ENCODE data around the gene NUTM1. TPM values are rescaled to one million over a fixed set of nuclear protein-coding genes. Genes with fewer than 3 reads are reported as not detected.

Gene NUTM1
- total RNA-seq, 5 donors from 2014 or later (not counting 1 experiment from before 2014, with no cell fraction given), result not detected

DNA sequence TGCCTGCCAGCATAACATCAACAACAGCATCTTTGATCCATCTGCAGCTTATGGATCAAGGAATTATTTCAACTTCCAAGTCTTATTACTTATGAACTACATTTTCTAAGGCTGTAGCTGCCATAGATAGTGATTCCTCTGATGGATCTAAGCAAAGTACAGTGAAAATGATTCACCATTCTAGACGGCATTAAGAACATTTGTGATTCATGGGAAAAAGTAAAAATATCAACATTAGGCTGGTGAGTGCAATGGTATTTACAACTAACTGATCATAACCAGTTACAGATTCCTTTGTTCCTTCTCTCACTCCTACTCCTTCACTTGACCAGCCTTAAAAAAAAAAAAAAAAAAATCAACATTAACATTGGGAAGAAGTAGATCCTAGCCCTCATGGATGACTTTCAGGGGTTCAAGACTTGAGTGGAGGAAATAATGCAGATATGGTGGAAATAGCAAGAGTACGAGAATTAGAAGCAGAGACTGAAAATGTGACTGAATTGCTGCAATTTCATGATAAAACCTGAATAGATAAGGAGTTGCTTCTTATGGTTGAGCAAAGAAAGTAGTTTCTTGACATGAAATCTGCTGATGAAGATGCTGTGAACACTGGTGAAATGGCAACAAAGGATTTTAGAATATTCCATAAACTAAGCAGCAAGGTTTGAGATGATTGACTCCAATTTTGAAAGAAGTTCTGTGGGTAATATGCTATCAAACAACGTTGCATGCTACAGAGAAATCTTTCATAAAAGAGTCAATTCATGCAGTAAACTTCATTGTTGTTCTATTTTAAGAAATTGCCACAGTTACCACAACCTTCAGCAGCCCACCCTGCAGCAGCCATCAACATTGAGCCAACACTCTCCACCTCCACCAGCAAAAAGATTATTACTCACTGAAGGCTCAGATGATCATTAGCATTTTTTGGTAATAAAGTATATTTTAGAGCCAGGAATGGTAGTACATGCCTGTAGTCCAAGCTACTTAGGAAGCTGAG, 28.3 kb upstream of the NUTM1 start:
- H3K27ac ChIP-seq (ENCODE audit: low read length), result no peak overlapping the region
- peaks cover 13 to 23% of the 10 kb centered on the region in 2 experiments for H3K4me1 ChIP-seq (ENCODE audit: control insufficient read depth in 1 of 2, extremely low read depth in 1 of 2, insufficient read depth in 2 of 2, low read length in 2 of 2)
- peak overlapping the region; percentile 19 to 48 for H3K27ac Mint-ChIP-seq
- ChIA-PET CTCF (interaction anchor here in 1 of 2 donors (0.7 kb wide), 1 partner anchor 13 kb away, joined by 3 read pairs; no protein-coding TSS in a partner anchor), POLR2A (no interaction called here)
- ATAC-seq (replicated peaks in 1 of 4), result no peak
- H3K9me3 Mint-ChIP-seq, result no peaks in the 10 kb centered on the region
- no peaks in the 10 kb centered on the region for H3K9me3 ChIP-seq
- 100% methylated on average over 1 of the region's 3 CpGs for WGBS (ENCODE audit: insufficient coverage)
- no peaks in the 10 kb centered on the region for H3K27me3 Mint-ChIP-seq
- peaks cover 65 to 66% (median 66%) of the 10 kb centered on the region in 3 donors for H3K4me1 Mint-ChIP-seq
- H3K36me3 Mint-ChIP-seq, result peaks cover 26% of the 10 kb centered on the region
- H3K4me3 ChIP-seq (ENCODE audit: control insufficient read depth in 1 of 2, extremely low read depth in 1 of 2, low read length in 1 of 2), result no peak overlapping the region
- H3K36me3 ChIP-seq (ENCODE audit: control insufficient read depth in 2 of 2, extremely low read depth in 1 of 2, insufficient read depth in 1 of 2, low read length in 1 of 2), result peaks cover 0 to 11% of the 10 kb centered on the region in 2 donors
- H3K4me3 Mint-ChIP-seq, result peak overlapping the region in 2 of 3 donors; percentile 43 to 51
- no peak for DNase-seq
- no peaks in the 10 kb centered on the region for H3K27me3 ChIP-seq (replicated peaks in 1 of 2; ENCODE audit: control insufficient read depth in 2 of 2, extremely low read depth in 1 of 2, insufficient read depth in 2 of 2, low read length in 1 of 2)

DNA sequence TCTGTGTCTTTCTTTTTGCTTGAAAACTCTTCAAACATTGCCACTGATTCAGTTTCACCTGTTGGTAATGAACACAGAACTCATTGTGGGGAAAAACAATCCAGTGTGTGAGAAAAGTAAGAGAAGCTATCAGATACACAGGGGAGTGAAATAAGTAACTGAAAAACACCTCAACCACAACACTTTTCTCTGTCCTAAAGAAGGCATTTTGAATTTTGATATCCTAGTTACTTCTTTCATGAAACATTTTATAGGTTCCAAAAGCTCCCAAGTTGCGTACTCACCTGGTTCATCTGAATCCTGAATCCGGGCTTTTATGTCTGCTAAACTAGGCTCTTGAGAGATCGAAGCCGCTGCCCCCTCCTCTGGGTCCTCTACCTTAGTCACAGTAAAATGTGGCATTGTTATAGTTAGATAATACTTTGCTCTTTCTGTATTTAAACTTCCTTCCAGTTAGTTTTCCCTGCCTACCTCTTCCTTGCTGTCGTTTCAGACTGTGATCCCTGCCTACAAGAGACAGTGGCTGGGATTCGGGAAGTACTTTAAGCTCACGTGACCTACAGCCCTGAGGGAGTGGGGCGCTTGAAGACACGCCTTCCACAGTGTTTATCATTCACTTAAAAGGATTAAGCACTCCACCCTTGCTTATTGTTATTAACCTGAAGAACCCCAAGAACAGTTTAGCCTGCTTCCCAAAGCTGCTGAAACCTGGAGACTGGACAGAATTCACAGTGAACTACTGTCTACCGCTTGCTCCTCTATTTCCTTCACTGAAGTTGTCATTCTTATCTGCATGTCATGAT, 24.6 kb upstream of the NUTM1 start:
- peak overlapping the region; percentile 61 for H3K27ac ChIP-seq (ENCODE audit: low read length)
- peak overlapping the region; percentile 98 to 99 for H3K27ac Mint-ChIP-seq
- H3K9me3 Mint-ChIP-seq, result no peaks in the 10 kb centered on the region
- peak overlapping the region; percentile 58 to 82 for H3K4me3 ChIP-seq (ENCODE audit: control insufficient read depth in 1 of 2, extremely low read depth in 1 of 2, low read length in 1 of 2)
- peak overlapping the region; percentile 86 to 100 (median 97) for H3K4me3 Mint-ChIP-seq
- H3K36me3 Mint-ChIP-seq, result peaks cover 15% of the 10 kb centered on the region
- H3K4me1 ChIP-seq (ENCODE audit: control insufficient read depth in 1 of 2, extremely low read depth in 1 of 2, insufficient read depth in 2 of 2, low read length in 2 of 2), result peaks cover 13 to 23% of the 10 kb centered on the region in 2 experiments
- H3K4me1 Mint-ChIP-seq, result peaks cover 48 to 70% (median 61%) of the 10 kb centered on the region in 3 donors
- no peaks in the 10 kb centered on the region for H3K27me3 ChIP-seq (replicated peaks in 1 of 2; ENCODE audit: control insufficient read depth in 2 of 2, extremely low read depth in 1 of 2, insufficient read depth in 2 of 2, low read length in 1 of 2)
- H3K36me3 ChIP-seq (ENCODE audit: control insufficient read depth in 2 of 2, extremely low read depth in 1 of 2, insufficient read depth in 1 of 2, low read length in 1 of 2), result peaks cover 0 to 7% of the 10 kb centered on the region in 2 donors
- ChIA-PET CTCF (interaction anchor here in 1 of 2 donors (0.7 to 1.2 kb wide), 2 partner anchors 10 to 549 kb away, joined by 3 read pairs; no protein-coding TSS in a partner anchor), POLR2A (interaction anchor here (0.5 to 1.0 kb wide), 3 partner anchors 9 to 47 kb away, joined by 3 to 4 read pairs (median 3); no protein-coding TSS in a partner anchor)
- 9% methylated on average over 2 of the region's 10 CpGs for WGBS (ENCODE audit: insufficient coverage)
- DNase-seq (peak in 6 of 35 experiments; percentile 17 to 51 (median 32)), ATAC-seq (replicated peaks in 1 of 4) (peak; percentile 83 to 89 (median 84))
- no peaks in the 10 kb centered on the region for H3K27me3 Mint-ChIP-seq
- no peaks in the 10 kb centered on the region for H3K9me3 ChIP-seq

DNA sequence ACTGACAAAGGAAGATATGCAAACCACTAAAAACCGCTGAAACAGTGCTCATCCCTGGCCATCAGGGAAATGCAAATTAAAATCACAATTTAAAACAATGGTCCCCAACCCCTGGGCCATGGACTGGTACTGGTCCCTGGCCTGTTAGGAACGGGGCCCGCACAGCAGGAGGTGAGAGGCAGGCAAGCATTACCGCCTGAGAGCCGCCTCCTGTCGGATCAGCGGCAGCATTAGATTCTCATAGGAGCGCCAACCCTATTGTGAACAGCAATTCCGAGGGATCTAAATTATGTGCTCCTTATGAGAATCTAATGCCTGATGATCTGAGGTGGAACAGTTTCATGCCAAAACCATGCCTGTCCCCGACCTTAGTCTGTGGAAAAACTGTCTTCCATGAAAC, 19.9 kb upstream of the NUTM1 start:
- no peaks in the 10 kb centered on the region for H3K9me3 Mint-ChIP-seq
- Histone ChIP-seq H3K4me1 (ENCODE audit: control insufficient read depth in 1 of 2, extremely low read depth in 1 of 2, insufficient read depth in 2 of 2, low read length in 2 of 2) (peaks cover 14 to 22% of the 10 kb centered on the region in 2 experiments), H3K36me3 (ENCODE audit: control insufficient read depth in 2 of 2, extremely low read depth in 1 of 2, insufficient read depth in 1 of 2, low read length in 1 of 2) (no peaks in the 10 kb centered on the region), H3K4me3 (ENCODE audit: control insufficient read depth in 1 of 2, extremely low read depth in 1 of 2, low read length in 1 of 2) (no peak overlapping the region), H3K27ac (ENCODE audit: low read length) (no peak overlapping the region), H3K9me3 (no peaks in the 10 kb centered on the region), H3K27me3 (replicated peaks in 1 of 2; ENCODE audit: control insufficient read depth in 2 of 2, extremely low read depth in 1 of 2, insufficient read depth in 2 of 2, low read length in 1 of 2) (no peaks in the 10 kb centered on the region)
- H3K27ac Mint-ChIP-seq, result no peak overlapping the region
- DNase-seq (no peak), ATAC-seq (replicated peaks in 1 of 4) (no peak)
- H3K27me3 Mint-ChIP-seq, result no peaks in the 10 kb centered on the region
- ChIA-PET POLR2A (interaction anchor here in 1 of 2 donors (0.6 kb wide), 1 partner anchor 26 kb away, joined by 3 read pairs; no protein-coding TSS in a partner anchor), CTCF (no interaction called here)
- H3K36me3 Mint-ChIP-seq, result peaks cover 4% of the 10 kb centered on the region
- H3K4me3 Mint-ChIP-seq, result no peak overlapping the region
- 92% methylated on average over 9 of the region's 10 CpGs for WGBS (ENCODE audit: insufficient coverage)
- peaks cover 42 to 69% (median 64%) of the 10 kb centered on the region in 3 donors for H3K4me1 Mint-ChIP-seq

DNA sequence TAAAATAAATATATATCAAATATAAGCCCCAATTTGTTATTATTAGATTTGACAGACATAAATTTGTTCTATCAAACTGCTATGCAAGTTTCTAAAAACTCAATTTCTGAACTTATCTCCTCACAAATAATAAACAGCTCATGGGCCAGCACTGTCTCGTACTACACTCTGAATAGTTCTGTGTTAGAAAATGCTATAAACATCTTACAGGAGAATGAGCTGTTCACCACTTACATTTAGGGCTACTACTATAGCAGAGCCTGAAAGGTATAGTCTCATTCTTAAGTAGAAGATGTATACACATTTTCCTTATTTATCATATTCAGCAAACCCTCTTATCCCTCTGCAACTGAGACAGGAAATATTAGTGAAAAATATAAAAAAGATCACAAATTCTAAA, 18.2 kb upstream of the NUTM1 start:
- Mint-ChIP-seq H3K27me3 (no peaks in the 10 kb centered on the region), H3K27ac (peak overlapping the region; percentile 52 to 76), H3K36me3 (peaks cover 4% of the 10 kb centered on the region), H3K9me3 (no peaks in the 10 kb centered on the region), H3K4me1 (peaks cover 49 to 70% (median 63%) of the 10 kb centered on the region in 3 donors), H3K4me3 (no peak overlapping the region)
- H3K4me3 ChIP-seq (ENCODE audit: control insufficient read depth in 1 of 2, extremely low read depth in 1 of 2, low read length in 1 of 2), result no peak overlapping the region
- DNase-seq, result no peak
- H3K4me1 ChIP-seq (ENCODE audit: control insufficient read depth in 1 of 2, extremely low read depth in 1 of 2, insufficient read depth in 2 of 2, low read length in 2 of 2), result peaks cover 17 to 24% of the 10 kb centered on the region in 2 experiments
- WGBS (ENCODE audit: insufficient coverage), result no CpG with 5 or more reads among the region's 1 CpG
- H3K36me3 ChIP-seq (ENCODE audit: control insufficient read depth in 2 of 2, extremely low read depth in 1 of 2, insufficient read depth in 1 of 2, low read length in 1 of 2), result no peaks in the 10 kb centered on the region
- ChIA-PET POLR2A (interaction anchor here in 1 of 2 donors (0.6 kb wide), 1 partner anchor 287 kb away, joined by 3 read pairs; no protein-coding TSS in a partner anchor), CTCF (interaction anchor here (0.7 to 1.1 kb wide), 4 partner anchors 18 to 83 kb away, joined by 3 to 4 read pairs (median 4); partner anchors contain the start of genes LPCAT4 (in 1 of the 2), NOP10 (in 1 of the 2) and NUTM1 (in 1 of the 2))
- no peak for ATAC-seq (replicated peaks in 1 of 4)
- H3K27me3 ChIP-seq (replicated peaks in 1 of 2; ENCODE audit: control insufficient read depth in 2 of 2, extremely low read depth in 1 of 2, insufficient read depth in 2 of 2, low read length in 1 of 2), result no peaks in the 10 kb centered on the region
- no peak overlapping the region for H3K27ac ChIP-seq (ENCODE audit: low read length)
- H3K9me3 ChIP-seq, result no peaks in the 10 kb centered on the region

DNA sequence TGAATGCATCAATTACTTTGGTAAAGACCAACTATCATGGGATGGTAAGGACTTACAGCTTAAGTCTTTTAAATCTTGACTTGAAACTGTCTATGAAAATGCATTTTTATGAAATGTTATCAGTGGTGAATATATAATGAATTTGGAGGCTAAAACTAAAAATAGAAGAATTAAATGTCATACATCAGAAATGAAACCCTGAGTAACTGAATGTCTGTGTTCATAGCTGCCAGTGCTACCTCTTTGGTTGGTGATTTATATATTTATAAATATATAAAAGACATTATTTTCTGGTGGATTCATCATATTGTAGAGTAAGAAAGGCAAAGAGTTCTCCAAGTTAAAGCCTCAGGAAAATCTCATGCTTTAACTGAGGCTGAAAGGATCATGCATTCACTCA, 17.7 kb upstream of the NUTM1 start:
- no peak overlapping the region for H3K4me3 ChIP-seq (ENCODE audit: control insufficient read depth in 1 of 2, extremely low read depth in 1 of 2, low read length in 1 of 2)
- ChIA-PET CTCF (interaction anchor here (0.6 to 1.4 kb wide), 5 partner anchors 8 to 193 kb away, joined by 3 to 8 read pairs (median 4); partner anchors contain the start of genes LPCAT4 (in 1 of the 2), NOP10 (in 1 of the 2) and NUTM1 (in 1 of the 2)), POLR2A (interaction anchor here (0.5 to 0.6 kb wide), 3 partner anchors 12 to 287 kb away, joined by 3 to 12 read pairs (median 3); no protein-coding TSS in a partner anchor)
- H3K27me3 ChIP-seq (replicated peaks in 1 of 2; ENCODE audit: control insufficient read depth in 2 of 2, extremely low read depth in 1 of 2, insufficient read depth in 2 of 2, low read length in 1 of 2), result no peaks in the 10 kb centered on the region
- H3K27me3 Mint-ChIP-seq, result no peaks in the 10 kb centered on the region
- H3K27ac Mint-ChIP-seq, result peak overlapping the region; percentile 1 to 84
- H3K9me3 ChIP-seq, result no peaks in the 10 kb centered on the region
- ATAC-seq (replicated peaks in 1 of 4) (no peak), DNase-seq (no peak)
- H3K36me3 ChIP-seq (ENCODE audit: control insufficient read depth in 2 of 2, extremely low read depth in 1 of 2, insufficient read depth in 1 of 2, low read length in 1 of 2), result no peaks in the 10 kb centered on the region
- H3K4me1 Mint-ChIP-seq, result peaks cover 53 to 71% (median 63%) of the 10 kb centered on the region in 3 donors
- H3K27ac ChIP-seq (ENCODE audit: low read length), result no peak overlapping the region
- H3K36me3 Mint-ChIP-seq, result no peaks in the 10 kb centered on the region
- no peaks in the 10 kb centered on the region for H3K9me3 Mint-ChIP-seq
- peaks cover 19 to 24% of the 10 kb centered on the region in 2 experiments for H3K4me1 ChIP-seq (ENCODE audit: control insufficient read depth in 1 of 2, extremely low read depth in 1 of 2, insufficient read depth in 2 of 2, low read length in 2 of 2)
- H3K4me3 Mint-ChIP-seq, result no peak overlapping the region

Measured in T-cell (primary cell).